HG02870 (cell line): Measurements from ENCODE around the gene FAM72C.
"Not testable (repeated sequence)": the region's sequence is repeated elsewhere in the genome, so short reads cannot be mapped to it uniquely, and the experiment has no call there.

ENCODE experiments used
- ATAC-seq: cut with Tn5 transposase; IDR thresholded peaks from one replicate; pipeline ENCODE4 v1.9.1; 2021; ENCODE audit warnings: mild to moderate bottlenecking, moderate library complexity; ENCODE audit not compliant: unreplicated experiment

FAM72C gene

GRCh38 chr1:143913705-143914104 lies 58.1 kb downstream of the FAM72C start:
- ATAC-seq: not testable (repeated sequence)
